Measurements from ENCODE around the gene CCDC106. TPM values are rescaled to one million over a fixed set of nuclear protein-coding genes. Genes with fewer than 3 reads are reported as not detected.

CCDC106 gene
- total and polyA plus RNA-seq, 4 donors: 7.2 to 19.0 (median 10.5) TPM

GRCh38 chr19:55691561-55692481, 43.8 kb downstream of the CCDC106 start:
- Histone ChIP-seq H3K36me3 (ENCODE audit: control insufficient read depth in 1 of 2, insufficient read depth in 2 of 2, low read length in 1 of 2) (peaks cover 5 to 23% of the 10 kb centered on the region in 2 donors), H3K9me3 (ENCODE audit: control insufficient read depth, low read length) (no peaks in the 10 kb centered on the region), H3K4me3 (ENCODE audit: low read length in 2 of 2) (no peak overlapping the region), H3K27me3 (ENCODE audit: control insufficient read depth in 1 of 2, insufficient read depth in 2 of 2, low read length in 1 of 2) (no peaks in the 10 kb centered on the region), H3K4me1 (ENCODE audit: control insufficient read depth in 1 of 2, insufficient read depth in 2 of 2, low read length in 2 of 2) (no peaks in the 10 kb centered on the region), H3K27ac (ENCODE audit: low read depth in 1 of 2, low read length in 2 of 2) (no peak overlapping the region)
- ATAC-seq (ENCODE audit: low FRiP score) (no peak), DNase-seq (peak in 1 of 2 donors; percentile 60)
- intact Hi-C loops (cut with DNase I): no loop called here
- WGBS, 2 donors: 91 to 93% methylated on average over 30 to 31 of the region's 31 CpGs

GRCh38 chr19:55692681-55693081, 44.7 kb downstream of the CCDC106 start:
- Histone ChIP-seq H3K4me3 (ENCODE audit: low read length in 2 of 2) (no peak overlapping the region), H3K27me3 (ENCODE audit: control insufficient read depth in 1 of 2, insufficient read depth in 2 of 2, low read length in 1 of 2) (no peaks in the 10 kb centered on the region), H3K27ac (ENCODE audit: low read depth in 1 of 2, low read length in 2 of 2) (no peak overlapping the region), H3K9me3 (ENCODE audit: control insufficient read depth, low read length) (no peaks in the 10 kb centered on the region), H3K4me1 (ENCODE audit: control insufficient read depth in 1 of 2, insufficient read depth in 2 of 2, low read length in 2 of 2) (no peaks in the 10 kb centered on the region), H3K36me3 (ENCODE audit: control insufficient read depth in 1 of 2, insufficient read depth in 2 of 2, low read length in 1 of 2) (peaks cover 5 to 23% of the 10 kb centered on the region in 2 donors)
- intact Hi-C loops (cut with DNase I): no loop called here
- WGBS, 2 donors: 90 to 94% methylated on average over 19 of the region's 19 CpGs
- no peak for ATAC-seq (ENCODE audit: low FRiP score)
- DNase-seq: peak in 1 of 2 donors; percentile 75

- H3K9me3 ChIP-seq (ENCODE audit: control insufficient read depth, low read length): no peaks in the 10 kb centered on the region
- 92 to 95% methylated on average over 20 of the region's 20 CpGs for WGBS, 2 donors
- H3K27ac ChIP-seq (ENCODE audit: low read depth in 1 of 2, low read length in 2 of 2): no peak overlapping the region
- intact Hi-C loops (cut with DNase I): no loop called here
- H3K4me3 ChIP-seq (ENCODE audit: low read length in 2 of 2): no peak overlapping the region
- DNase-seq (peak in 1 of 2 donors; percentile 69), ATAC-seq (ENCODE audit: low FRiP score) (no peak)
- H3K36me3 ChIP-seq (ENCODE audit: control insufficient read depth in 1 of 2, insufficient read depth in 2 of 2, low read length in 1 of 2): peaks cover 5 to 23% of the 10 kb centered on the region in 2 donors
- no peaks in the 10 kb centered on the region for H3K4me1 ChIP-seq (ENCODE audit: control insufficient read depth in 1 of 2, insufficient read depth in 2 of 2, low read length in 2 of 2)
- H3K27me3 ChIP-seq (ENCODE audit: control insufficient read depth in 1 of 2, insufficient read depth in 2 of 2, low read length in 1 of 2): no peaks in the 10 kb centered on the region
Observed at GRCh38 chr19:55693336-55693974, 45.4 kb downstream of the CCDC106 start.

- peak in 1 of 2 donors; percentile 63 for DNase-seq
- no peak for ATAC-seq (ENCODE audit: low FRiP score)
- Histone ChIP-seq H3K9me3 (ENCODE audit: control insufficient read depth, low read length) (no peaks in the 10 kb centered on the region), H3K4me3 (ENCODE audit: low read length in 2 of 2) (no peak overlapping the region), H3K36me3 (ENCODE audit: control insufficient read depth in 1 of 2, insufficient read depth in 2 of 2, low read length in 1 of 2) (peaks cover 5 to 19% of the 10 kb centered on the region in 2 donors), H3K27ac (ENCODE audit: low read depth in 1 of 2, low read length in 2 of 2) (no peak overlapping the region), H3K27me3 (ENCODE audit: control insufficient read depth in 1 of 2, insufficient read depth in 2 of 2, low read length in 1 of 2) (no peaks in the 10 kb centered on the region), H3K4me1 (ENCODE audit: control insufficient read depth in 1 of 2, insufficient read depth in 2 of 2, low read length in 2 of 2) (no peaks in the 10 kb centered on the region)
- 87 to 90% methylated on average over 15 of the region's 15 CpGs for WGBS, 2 donors
- intact Hi-C loops (cut with DNase I): no loop called here
Observed at GRCh38 chr19:55694241-55694655, 46.2 kb downstream of the CCDC106 start.

- Histone ChIP-seq H3K27ac (ENCODE audit: low read depth in 1 of 2, low read length in 2 of 2) (no peak overlapping the region), H3K9me3 (ENCODE audit: control insufficient read depth, low read length) (no peaks in the 10 kb centered on the region), H3K36me3 (ENCODE audit: control insufficient read depth in 1 of 2, insufficient read depth in 2 of 2, low read length in 1 of 2) (peaks cover 5 to 17% of the 10 kb centered on the region in 2 donors), H3K4me1 (ENCODE audit: control insufficient read depth in 1 of 2, insufficient read depth in 2 of 2, low read length in 2 of 2) (no peaks in the 10 kb centered on the region), H3K4me3 (ENCODE audit: low read length in 2 of 2) (no peak overlapping the region), H3K27me3 (ENCODE audit: control insufficient read depth in 1 of 2, insufficient read depth in 2 of 2, low read length in 1 of 2) (no peaks in the 10 kb centered on the region)
- DNase-seq: peak in 1 of 2 donors; percentile 64
- 89 to 92% methylated on average over 37 of the region's 37 CpGs for WGBS, 2 donors
- intact Hi-C loops (cut with DNase I): no loop called here
- ATAC-seq (ENCODE audit: low FRiP score): no peak
Observed at GRCh38 chr19:55694656-55695491, 46.9 kb downstream of the CCDC106 start.

- Histone ChIP-seq H3K27me3 (ENCODE audit: control insufficient read depth in 1 of 2, insufficient read depth in 2 of 2, low read length in 1 of 2) (no peaks in the 10 kb centered on the region), H3K4me1 (ENCODE audit: control insufficient read depth in 1 of 2, insufficient read depth in 2 of 2, low read length in 2 of 2) (no peaks in the 10 kb centered on the region), H3K36me3 (ENCODE audit: control insufficient read depth in 1 of 2, insufficient read depth in 2 of 2, low read length in 1 of 2) (peaks cover 5 to 11% of the 10 kb centered on the region in 2 donors), H3K9me3 (ENCODE audit: control insufficient read depth, low read length) (no peaks in the 10 kb centered on the region), H3K4me3 (ENCODE audit: low read length in 2 of 2) (no peak overlapping the region), H3K27ac (ENCODE audit: low read depth in 1 of 2, low read length in 2 of 2) (no peak overlapping the region)
- intact Hi-C loops (cut with DNase I): no loop called here
- no peak for ATAC-seq (ENCODE audit: low FRiP score)
- 88 to 90% methylated on average over 21 to 23 of the region's 23 CpGs for WGBS, 2 donors
- DNase-seq: peak in 1 of 2 donors; percentile 58
Observed at GRCh38 chr19:55695511-55696290, 47.7 kb downstream of the CCDC106 start.

DNA sequence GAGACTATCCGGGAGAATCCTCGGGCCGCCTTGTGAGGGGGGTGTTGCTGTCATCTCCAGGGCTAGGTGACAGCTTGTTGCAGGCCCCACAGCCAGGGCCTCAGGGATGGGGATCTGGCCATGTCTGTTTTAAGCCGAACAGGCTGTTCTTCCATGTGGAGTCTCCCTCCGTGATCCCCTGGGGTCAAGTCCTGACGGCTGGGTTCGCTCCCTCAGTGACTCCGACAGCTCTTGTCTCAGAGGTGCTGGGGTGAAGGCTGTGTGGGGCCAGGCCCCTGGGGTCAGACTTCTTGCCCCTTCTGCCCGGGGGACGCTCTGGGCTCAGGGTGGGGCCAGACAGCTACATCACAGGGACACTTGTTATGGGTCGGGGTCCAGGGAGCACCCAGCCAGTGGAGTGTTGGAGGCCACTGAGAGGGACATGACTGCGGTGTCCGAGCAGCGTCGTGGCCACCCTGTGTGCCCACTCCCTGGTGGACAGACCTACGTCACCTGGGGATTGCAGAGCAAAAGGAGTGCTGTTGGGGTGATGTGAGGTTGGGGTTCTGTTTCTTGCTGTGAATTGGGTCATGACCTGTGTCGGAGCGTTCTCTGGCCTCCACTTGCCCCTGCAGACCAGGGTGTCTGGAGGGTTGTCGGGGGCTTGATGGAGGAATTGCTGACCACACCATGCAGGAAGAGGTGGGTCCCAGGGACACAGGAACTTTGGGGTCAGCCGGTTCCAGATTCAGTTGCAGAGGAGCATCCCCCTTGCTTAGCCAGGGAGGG, 48.5 kb downstream of the CCDC106 start:
- H3K9me3 ChIP-seq (ENCODE audit: control insufficient read depth, low read length): no peaks in the 10 kb centered on the region
- no peak overlapping the region for H3K27ac ChIP-seq (ENCODE audit: low read depth in 1 of 2, low read length in 2 of 2)
- no peak for ATAC-seq (ENCODE audit: low FRiP score)
- no peaks in the 10 kb centered on the region for H3K27me3 ChIP-seq (ENCODE audit: control insufficient read depth in 1 of 2, insufficient read depth in 2 of 2, low read length in 1 of 2)
- 91 to 93% methylated on average over 20 of the region's 20 CpGs for WGBS, 2 donors
- peak in 1 of 2 donors; percentile 50 for DNase-seq
- intact Hi-C loops (cut with DNase I): no loop called here
- no peaks in the 10 kb centered on the region for H3K4me1 ChIP-seq (ENCODE audit: control insufficient read depth in 1 of 2, insufficient read depth in 2 of 2, low read length in 2 of 2)
- H3K36me3 ChIP-seq (ENCODE audit: control insufficient read depth in 1 of 2, insufficient read depth in 2 of 2, low read length in 1 of 2): peaks cover 5 to 6% of the 10 kb centered on the region in 2 donors
- no peak overlapping the region for H3K4me3 ChIP-seq (ENCODE audit: low read length in 2 of 2)

All from aorta (tissue), 5 donors.